ENCODE results near the gene TTC21B. TPM values are rescaled to one million over a fixed set of nuclear protein-coding genes. Genes with fewer than 3 reads are reported as not detected.

TTC21B gene
- total RNA-seq, 4 donors from 2014 or later: 27.6 to 79.2 (median 36.9) TPM

- intact Hi-C loops (cut with DNase I; ENCODE audit: low total_unique reads): no loop called here
Observed at GRCh38 chr2:165950438-165950837, 3.1 kb downstream of the TTC21B start.

DNA sequence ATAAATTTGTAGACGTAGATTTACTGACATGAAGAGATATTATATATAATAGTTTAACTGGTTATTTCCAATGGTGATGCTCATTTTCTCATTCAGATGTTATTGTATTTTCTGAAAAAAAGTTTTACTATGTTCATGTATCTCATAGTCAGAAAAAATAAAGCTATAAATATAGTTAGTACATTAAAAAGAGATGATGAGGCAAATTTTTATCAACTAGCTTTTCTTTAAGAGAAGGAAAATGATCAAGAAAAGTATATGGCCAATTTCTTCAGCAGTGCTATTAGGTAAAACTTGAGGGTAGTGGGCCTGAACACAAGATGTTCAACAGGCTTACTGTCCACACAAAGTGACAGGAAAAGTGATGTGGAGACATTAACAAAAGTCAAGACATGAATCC, 11.7 kb downstream of the TTC21B start:
- Histone ChIP-seq H3K4me1 (no peaks in the 10 kb centered on the region), H3K27me3 (no peaks in the 10 kb centered on the region), H3K9me3 (no peaks in the 10 kb centered on the region), H3K4me3 (no peak overlapping the region), H3K36me3 (no peaks in the 10 kb centered on the region), H3K27ac (no peak overlapping the region)
- no peak for TF ChIP-seq POLR2A (IDR thresholded peaks at IDR 0.05)
- TF ChIP-seq, protein P1, sequence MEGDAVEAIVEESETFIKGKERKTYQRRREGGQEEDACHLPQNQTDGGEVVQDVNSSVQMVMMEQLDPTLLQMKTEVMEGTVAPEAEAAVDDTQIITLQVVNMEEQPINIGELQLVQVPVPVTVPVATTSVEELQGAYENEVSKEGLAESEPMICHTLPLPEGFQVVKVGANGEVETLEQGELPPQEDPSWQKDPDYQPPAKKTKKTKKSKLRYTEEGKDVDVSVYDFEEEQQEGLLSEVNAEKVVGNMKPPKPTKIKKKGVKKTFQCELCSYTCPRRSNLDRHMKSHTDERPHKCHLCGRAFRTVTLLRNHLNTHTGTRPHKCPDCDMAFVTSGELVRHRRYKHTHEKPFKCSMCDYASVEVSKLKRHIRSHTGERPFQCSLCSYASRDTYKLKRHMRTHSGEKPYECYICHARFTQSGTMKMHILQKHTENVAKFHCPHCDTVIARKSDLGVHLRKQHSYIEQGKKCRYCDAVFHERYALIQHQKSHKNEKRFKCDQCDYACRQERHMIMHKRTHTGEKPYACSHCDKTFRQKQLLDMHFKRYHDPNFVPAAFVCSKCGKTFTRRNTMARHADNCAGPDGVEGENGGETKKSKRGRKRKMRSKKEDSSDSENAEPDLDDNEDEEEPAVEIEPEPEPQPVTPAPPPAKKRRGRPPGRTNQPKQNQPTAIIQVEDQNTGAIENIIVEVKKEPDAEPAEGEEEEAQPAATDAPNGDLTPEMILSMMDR (IDR thresholded peaks at IDR 0.05): no peak
- intact Hi-C loops (cut with DNase I; ENCODE audit: low total_unique reads): no loop called here
- DNase-seq: no peak

More at GRCh38 chr2:165950438-165950837, 3.1 kb downstream of the TTC21B start:
- H3K4me1 ChIP-seq: no peaks in the 10 kb centered on the region
- no peaks in the 10 kb centered on the region for H3K27me3 ChIP-seq
- H3K9me3 ChIP-seq: no peaks in the 10 kb centered on the region
- no peak overlapping the region for H3K27ac ChIP-seq
- no peak overlapping the region for H3K4me3 ChIP-seq
- TF ChIP-seq, protein P1 (IDR thresholded peaks at IDR 0.05): no peak
- no peak for TF ChIP-seq POLR2A (IDR thresholded peaks at IDR 0.05)
- H3K36me3 ChIP-seq: no peaks in the 10 kb centered on the region
- no peak for DNase-seq

- Histone ChIP-seq H3K27me3 (no peaks in the 10 kb centered on the region), H3K36me3 (no peaks in the 10 kb centered on the region), H3K27ac (no peak overlapping the region), H3K9me3 (no peaks in the 10 kb centered on the region), H3K4me3 (no peak overlapping the region), H3K4me1 (no peaks in the 10 kb centered on the region)
- intact Hi-C loops (cut with DNase I; ENCODE audit: low total_unique reads): no loop called here
- no peak for TF ChIP-seq POLR2A (IDR thresholded peaks at IDR 0.05)
- TF ChIP-seq, protein P1 (IDR thresholded peaks at IDR 0.05): no peak
- DNase-seq: no peak
Observed at GRCh38 chr2:165938237-165938636, 15.3 kb downstream of the TTC21B start.

- Histone ChIP-seq H3K36me3 (no peaks in the 10 kb centered on the region), H3K27ac (no peak overlapping the region)
Observed at GRCh38 chr2:165933211-165933910, 20.2 kb downstream of the TTC21B start.

GRCh38 chr2:165927774-165928173, 25.8 kb downstream of the TTC21B start:
- Histone ChIP-seq H3K27me3 (no peaks in the 10 kb centered on the region), H3K4me3 (no peak overlapping the region), H3K4me1 (no peaks in the 10 kb centered on the region), H3K36me3 (no peaks in the 10 kb centered on the region), H3K27ac (no peak overlapping the region), H3K9me3 (no peaks in the 10 kb centered on the region)
- intact Hi-C loops (cut with DNase I; ENCODE audit: low total_unique reads): no loop called here
- TF ChIP-seq POLR2A (IDR thresholded peaks at IDR 0.05): no peak
- TF ChIP-seq, protein P1 (IDR thresholded peaks at IDR 0.05): no peak
- DNase-seq: no peak

More at GRCh38 chr2:165933211-165933910, 20.2 kb downstream of the TTC21B start:
- DNase-seq: no peak
- no peaks in the 10 kb centered on the region for H3K4me1 ChIP-seq
- no peaks in the 10 kb centered on the region for H3K9me3 ChIP-seq
- H3K27me3 ChIP-seq: no peaks in the 10 kb centered on the region
- no peak overlapping the region for H3K4me3 ChIP-seq
- TF ChIP-seq, protein P1 (IDR thresholded peaks at IDR 0.05): no peak
- no peak for TF ChIP-seq POLR2A (IDR thresholded peaks at IDR 0.05)
- intact Hi-C loops (cut with DNase I; ENCODE audit: low total_unique reads): no loop called here
